ENCODE results near the gene DDR2.

Gene DDR2

GRCh38 chr1:162701286-162701685, 69.0 kb downstream of the DDR2 start:
- no peak for DNase-seq

DNA sequence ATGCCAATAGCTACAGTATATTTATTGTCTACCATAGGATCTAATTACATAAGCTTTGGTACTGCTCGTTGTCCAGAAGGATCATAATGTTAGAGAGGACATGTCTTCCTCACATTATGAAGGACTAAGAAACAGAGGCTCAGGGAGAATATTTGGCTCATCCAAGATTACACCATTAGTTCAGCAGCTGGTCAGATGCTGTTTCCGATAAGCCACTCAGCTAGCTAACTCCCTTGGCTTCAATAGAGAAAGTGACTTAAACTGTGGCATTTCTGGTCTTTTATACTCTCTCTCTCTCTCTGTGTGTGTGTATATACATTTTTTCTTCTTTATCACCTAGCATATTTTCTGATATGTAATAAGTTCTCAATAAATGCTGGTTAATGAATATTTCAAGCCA, 70.4 kb downstream of the DDR2 start:
- DNase-seq, result no peak

GRCh38 chr1:162703708-162704107, 71.4 kb downstream of the DDR2 start:
- no peak for DNase-seq

DNA sequence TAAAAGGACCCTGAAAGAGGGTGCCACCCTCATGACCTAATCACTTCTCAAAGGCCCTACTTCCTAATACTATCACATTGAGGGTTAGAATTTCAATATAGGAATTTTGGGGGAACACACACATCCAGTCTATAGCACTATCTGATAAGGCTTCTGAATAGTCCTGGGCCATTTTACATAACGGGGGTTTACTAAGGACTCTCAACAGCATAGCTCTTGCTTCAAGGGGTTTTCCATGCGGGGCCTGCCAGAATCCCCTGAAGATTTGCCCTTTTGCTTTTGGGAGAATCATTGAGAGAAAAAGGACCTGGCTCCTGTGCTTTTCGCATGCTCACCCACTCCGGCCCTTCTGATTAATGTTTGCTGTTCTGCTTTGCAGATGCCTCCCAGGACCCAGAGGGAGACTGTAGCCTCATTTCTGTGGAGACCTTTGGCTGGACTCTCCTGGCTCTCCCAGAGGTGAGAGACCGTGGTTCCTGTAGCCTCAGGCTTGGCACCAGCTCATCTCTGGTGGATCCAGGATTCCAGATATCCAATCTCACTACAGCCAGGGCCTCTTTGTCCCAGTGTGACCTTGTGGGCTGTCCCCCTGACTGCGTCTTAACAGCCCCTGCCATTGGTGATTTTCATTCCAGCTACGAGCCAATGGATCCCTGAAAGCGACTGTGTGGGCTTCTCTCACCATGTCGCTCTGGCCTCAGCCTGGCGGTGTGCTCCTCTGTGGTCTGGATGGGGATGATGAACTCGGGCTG, 72.6 kb downstream of the DDR2 start:
- DNase-seq, result no peak

DNA sequence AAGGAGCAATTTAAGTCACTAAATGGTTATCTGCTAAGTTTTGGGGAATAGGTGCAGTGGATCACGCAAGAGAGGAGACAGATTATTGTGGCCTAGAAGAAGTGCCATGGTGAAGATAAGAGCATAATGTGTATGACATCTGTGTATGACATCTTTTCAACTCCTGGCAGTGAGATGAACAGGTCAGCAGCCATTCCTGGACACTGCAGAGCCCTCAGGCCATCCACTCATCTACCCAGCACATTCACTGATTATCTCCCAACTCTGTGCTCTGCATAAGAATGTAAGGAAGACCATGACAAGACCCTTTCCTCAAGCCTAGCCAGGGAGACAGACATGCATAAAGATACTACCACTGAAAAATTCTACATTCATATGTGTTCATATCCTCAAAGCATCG, 73.7 kb downstream of the DDR2 start:
- DNase-seq, result no peak

GRCh38 chr1:162706606-162707005, 74.3 kb downstream of the DDR2 start:
- DNase-seq, result no peak

GRCh38 chr1:162708286-162708685, 76.0 kb downstream of the DDR2 start:
- no peak for DNase-seq

GRCh38 chr1:162709132-162709860, 77.0 kb downstream of the DDR2 start:
- DNase-seq, result no peak

DNA sequence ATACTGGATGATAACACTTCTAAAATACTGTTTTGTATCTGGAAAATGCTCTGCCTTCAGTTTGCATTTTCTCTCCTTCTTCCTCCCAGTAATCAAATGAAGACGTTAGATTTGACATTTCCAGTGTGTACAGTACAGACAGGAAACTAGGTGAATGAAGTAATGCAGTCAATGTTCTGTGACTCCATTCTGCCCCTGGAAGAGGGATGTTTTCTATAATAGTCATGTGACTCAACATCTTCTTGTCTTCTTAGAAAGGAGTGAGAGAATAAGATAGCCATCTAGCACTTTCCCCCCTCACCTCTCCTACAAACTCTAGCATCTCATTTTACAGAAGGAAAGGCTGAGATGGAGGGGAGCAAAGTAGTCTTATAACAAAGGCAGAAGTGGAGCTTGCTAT, 77.6 kb downstream of the DDR2 start:
- DNase-seq, result no peak

- DNase-seq, result no peak
Observed at GRCh38 chr1:162710345-162710744, 78.1 kb downstream of the DDR2 start.

- DNase-seq, result no peak
Observed at GRCh38 chr1:162710780-162711465, 78.7 kb downstream of the DDR2 start.

GRCh38 chr1:162712317-162713029, 80.2 kb downstream of the DDR2 start:
- no peak for DNase-seq

- no peak for DNase-seq
Observed at GRCh38 chr1:162716123-162716522, 83.9 kb downstream of the DDR2 start.

GRCh38 chr1:162716552-162716951, 84.3 kb downstream of the DDR2 start:
- DNase-seq, result no peak

- no peak for DNase-seq
Observed at GRCh38 chr1:162717548-162718184, 85.4 kb downstream of the DDR2 start.

DNA sequence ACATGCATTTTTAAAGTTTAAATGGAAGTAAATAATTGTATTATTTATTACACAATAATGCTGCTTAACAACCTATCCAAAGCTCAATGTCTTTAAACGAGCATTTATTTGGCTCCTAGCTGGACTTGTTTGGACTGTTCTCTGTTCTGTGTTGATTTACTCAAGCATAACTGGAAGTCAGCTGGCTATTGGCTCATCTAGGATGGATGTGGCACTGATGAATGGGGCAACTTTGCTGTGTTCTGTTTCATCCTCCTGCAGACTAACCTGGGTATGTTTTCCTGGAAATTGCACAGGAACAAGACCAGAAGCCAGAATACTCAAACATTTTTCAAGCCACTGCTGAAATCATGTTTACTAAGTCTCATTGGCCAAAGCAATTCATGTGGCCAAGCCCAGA, 87.4 kb downstream of the DDR2 start:
- DNase-seq, result no peak

GRCh38 chr1:162720996-162721395, 88.7 kb downstream of the DDR2 start:
- no peak for DNase-seq

DNA sequence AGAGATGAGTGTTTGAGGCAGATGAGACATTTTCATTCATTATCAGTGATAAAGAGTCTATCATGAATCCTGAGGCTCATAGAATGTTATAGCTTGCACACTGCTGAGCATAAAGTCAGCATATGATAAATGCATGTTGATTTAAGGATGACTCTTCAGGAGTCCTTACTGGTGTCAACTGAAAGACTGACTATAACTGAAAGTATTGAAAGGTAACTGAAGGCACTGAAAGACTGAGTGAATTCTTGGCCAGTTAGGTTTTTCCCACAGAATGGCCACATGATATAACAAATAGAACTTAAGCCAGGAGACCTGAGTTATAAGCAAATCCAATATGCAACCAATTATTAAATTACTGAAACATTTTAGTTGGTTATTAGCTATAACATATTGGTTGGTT, 89.2 kb downstream of the DDR2 start:
- DNase-seq, result no peak

- no peak for DNase-seq
Observed at GRCh38 chr1:162722036-162722435, 89.8 kb downstream of the DDR2 start.

GRCh38 chr1:162724583-162725120, 92.4 kb downstream of the DDR2 start:
- DNase-seq, result no peak

DNA sequence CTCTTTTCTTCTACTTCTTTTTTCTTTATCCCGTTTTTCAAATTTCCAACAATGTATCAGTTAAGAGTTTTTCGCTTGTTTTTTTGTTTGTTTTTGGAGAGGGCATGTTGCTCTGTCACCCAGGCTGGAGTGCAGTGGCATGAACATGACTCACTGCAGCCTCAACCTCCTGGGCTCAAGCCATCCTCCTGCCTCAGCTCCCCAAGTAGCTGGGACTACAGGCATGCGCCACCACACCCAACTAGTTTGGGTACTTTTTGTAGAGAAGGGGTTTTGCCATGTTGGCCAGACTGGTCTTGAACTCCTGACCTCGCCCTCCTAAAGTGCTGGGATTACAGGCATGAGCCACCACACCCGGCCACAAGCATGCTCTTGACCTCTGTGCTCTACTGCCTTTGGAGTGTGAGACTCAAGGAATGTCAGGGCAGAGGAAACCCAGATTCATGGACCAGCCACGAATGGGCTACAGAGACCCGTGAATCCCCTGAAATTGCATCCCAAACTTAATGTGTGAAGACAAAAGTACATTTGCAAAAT, 93.1 kb downstream of the DDR2 start:
- no peak for DNase-seq

DNA sequence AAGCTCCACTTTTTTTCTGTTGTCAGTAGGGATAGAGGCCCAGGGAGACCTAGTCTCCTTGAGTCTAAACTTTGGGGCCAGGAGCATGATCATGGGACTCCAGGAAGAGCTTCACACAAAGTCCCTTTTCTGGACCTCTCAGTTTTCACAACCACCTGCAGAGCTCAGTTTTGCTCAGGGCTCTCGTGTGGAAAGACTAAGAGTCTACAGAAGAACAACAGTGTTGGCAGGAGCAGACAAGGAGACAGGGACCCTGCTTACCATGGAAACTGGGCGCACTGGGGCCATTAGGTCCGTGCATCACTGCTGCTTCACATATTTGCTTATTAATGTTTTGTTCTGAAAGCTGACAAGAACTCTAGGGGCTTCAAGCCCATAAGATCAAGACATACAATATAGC, 94.3 kb downstream of the DDR2 start:
- DNase-seq, result no peak
